Immature natural killer cell (primary cell): ENCODE results near the gene SLC35G3. TPM values are rescaled to one million over a fixed set of nuclear protein-coding genes. Genes with fewer than 3 reads are reported as not detected.
A peak's percentile ranks its signal among the peaks of the same experiment; 100 is the strongest.
"Not testable (repeated sequence)": the region's sequence is repeated elsewhere in the genome, so short reads cannot be mapped to it uniquely, and the experiment has no call there.

Experiments
- DNase-seq, 3 donors: peaks; one replicate each; pipeline ENCODE4 v3.0.0; 2022; ENCODE audit warnings: mixed read lengths in 1 of 3
- H3K27ac Mint-ChIP-seq, 6 donors: one replicate each; pipeline ENCODE4 v1.8.0; 2020; ENCODE audit warnings: mixed read lengths in 6 of 6, mild to moderate bottlenecking in 5 of 6, inconsistent platforms in 4 of 6, moderate library complexity in 3 of 6
- H3K27me3 Mint-ChIP-seq, 3 donors: one replicate each; pipeline ENCODE4 v1.8.0; 2020 to 2021; ENCODE audit warnings: low read depth in 3 of 3, mild to moderate bottlenecking in 3 of 3, mixed read lengths in 3 of 3, moderate library complexity in 3 of 3, inconsistent platforms in 1 of 3
- H3K36me3 Mint-ChIP-seq, 3 donors: one replicate each; pipeline ENCODE4 v1.8.0; 2020; ENCODE audit warnings: mixed read lengths in 3 of 3, inconsistent platforms in 2 of 3, mild to moderate bottlenecking in 2 of 3
- H3K4me1 Mint-ChIP-seq, 2 donors: one replicate each; pipeline ENCODE4 v1.8.0; 2020; ENCODE audit warnings: inconsistent platforms in 2 of 2, mild to moderate bottlenecking in 2 of 2, mixed read lengths in 2 of 2, moderate library complexity in 1 of 2
- H3K4me3 Mint-ChIP-seq, 5 donors: one replicate each; pipeline ENCODE4 v1.8.0; 2020; ENCODE audit warnings: mild to moderate bottlenecking in 5 of 5, mixed read lengths in 5 of 5, inconsistent platforms in 3 of 5, moderate library complexity in 3 of 5
- H3K9me3 Mint-ChIP-seq, 6 donors: one replicate each; pipeline ENCODE4 v1.8.0; 2020; ENCODE audit warnings: mild to moderate bottlenecking in 6 of 6, mixed read lengths in 6 of 6, inconsistent platforms in 4 of 6, moderate library complexity in 3 of 6
- polyA plus RNA-seq, 3 donors: library from polyadenylated mRNA; unstranded; fragments of 300-500 nt; fragmentation: Illumina TruSeq; gene quantifications; one replicate each; pipeline ENCODE4 v1.2.3, GENCODE V29; 2021

The SLC35G3 gene
- polyA plus RNA-seq, 3 donors from 2014 or later: not detected

GRCh38 chr17:35154196-35155165 lies 39.7 kb downstream of the SLC35G3 start:
- H3K4me3 Mint-ChIP-seq: no peak overlapping the region
- no peaks in the 10 kb centered on the region for H3K36me3 Mint-ChIP-seq
- H3K4me1 Mint-ChIP-seq: peaks cover 4 to 8% of the 10 kb centered on the region in 2 donors
- H3K9me3 Mint-ChIP-seq: no peaks in the 10 kb centered on the region
- H3K27me3 Mint-ChIP-seq: peaks cover 0 to 3% (median 1%) of the 10 kb centered on the region in 3 donors
- H3K27ac Mint-ChIP-seq: no peak overlapping the region
- no peak for DNase-seq

GRCh38 chr17:35152421-35153140 lies 41.6 kb downstream of the SLC35G3 start:
- no peak for DNase-seq
- H3K27ac Mint-ChIP-seq: no peak overlapping the region
- no peaks in the 10 kb centered on the region for H3K4me1 Mint-ChIP-seq
- H3K9me3 Mint-ChIP-seq: no peaks in the 10 kb centered on the region
- H3K4me3 Mint-ChIP-seq: no peak overlapping the region
- H3K27me3 Mint-ChIP-seq: peaks cover 2 to 3% (median 3%) of the 10 kb centered on the region in 3 donors
- H3K36me3 Mint-ChIP-seq: no peaks in the 10 kb centered on the region

- H3K27ac Mint-ChIP-seq, H3K4me1 Mint-ChIP-seq, H3K9me3 Mint-ChIP-seq, H3K36me3 Mint-ChIP-seq, H3K27me3 Mint-ChIP-seq, H3K4me3 Mint-ChIP-seq: not testable (repeated sequence)
- peak in 1 of 3 donors; percentile 39 for DNase-seq
Measured at GRCh38 chr17:35151080-35151479, 43.1 kb downstream of the SLC35G3 start.

- Mint-ChIP-seq H3K36me3 (no peaks in the 10 kb centered on the region), H3K27me3 (peaks cover 2 to 3% (median 3%) of the 10 kb centered on the region in 3 donors), H3K27ac (no peak overlapping the region), H3K4me3 (no peak overlapping the region), H3K4me1 (no peaks in the 10 kb centered on the region), H3K9me3 (no peaks in the 10 kb centered on the region)
- no peak for DNase-seq
Measured at GRCh38 chr17:35149941-35150340, 44.3 kb downstream of the SLC35G3 start.

GRCh38 chr17:35148144-35148543 lies 46.0 kb downstream of the SLC35G3 start:
- Mint-ChIP-seq H3K4me1 (peaks cover 2 to 7% of the 10 kb centered on the region in 2 donors), H3K9me3 (no peaks in the 10 kb centered on the region), H3K27ac (no peak overlapping the region), H3K27me3 (peaks cover 3 to 5% (median 4%) of the 10 kb centered on the region in 3 donors), H3K4me3 (no peak overlapping the region), H3K36me3 (no peaks in the 10 kb centered on the region)
- DNase-seq: no peak

- no peaks in the 10 kb centered on the region for H3K9me3 Mint-ChIP-seq
- H3K27me3 Mint-ChIP-seq: peaks cover 3 to 5% (median 4%) of the 10 kb centered on the region in 3 donors
- no peak within 1 kb of the TSS for H3K27ac Mint-ChIP-seq
- peaks cover 3 to 8% of the 10 kb centered on the region in 2 donors for H3K4me1 Mint-ChIP-seq
- no peaks in the 10 kb centered on the region for H3K36me3 Mint-ChIP-seq
- DNase-seq: no peak
- H3K4me3 Mint-ChIP-seq: no peak within 1 kb of the TSS
Measured at GRCh38 chr17:35147375-35147905, 46.8 kb downstream of the SLC35G3 start, which contains the start of gene UNC45B. UNC45B (plus strand) TSS chr17:35147817; CDS start chr17:35148264, 447 bp downstream.

- Mint-ChIP-seq H3K4me3 (no peak overlapping the region), H3K4me1 (peaks cover 10 to 18% of the 10 kb centered on the region in 2 donors), H3K9me3 (no peaks in the 10 kb centered on the region), H3K36me3 (no peaks in the 10 kb centered on the region), H3K27me3 (peaks cover 3 to 8% (median 8%) of the 10 kb centered on the region in 3 donors), H3K27ac (no peak overlapping the region)
- no peak for DNase-seq
Measured at GRCh38 chr17:35146214-35146833, 47.9 kb downstream of the SLC35G3 start.

GRCh38 chr17:35144840-35145239 lies 49.4 kb downstream of the SLC35G3 start:
- Mint-ChIP-seq H3K27me3 (peaks cover 0 to 8% (median 8%) of the 10 kb centered on the region in 3 donors), H3K27ac (no peak overlapping the region), H3K4me3 (no peak overlapping the region), H3K4me1 (peaks cover 17 to 25% of the 10 kb centered on the region in 2 donors), H3K9me3 (no peaks in the 10 kb centered on the region), H3K36me3 (no peaks in the 10 kb centered on the region)
- DNase-seq: no peak

Other genes starting within 250 kb of the SLC35G3 start
- 1 to 10 TPM in 2 of 3 donors, not detected in 1; 1.4 to 2.7 TPM for gene CCT6B, start 232.9 kb downstream of the SLC35G3 start, polyA plus RNA-seq
- 10 to 100 TPM; 12.2 to 29.4 (median 18.1) TPM for gene ZNF830, start 232.9 kb downstream of the SLC35G3 start, polyA plus RNA-seq
- 10 to 100 TPM in 2 of 3 donors, 1 to 10 TPM in 1; 8.6 to 24.5 (median 13.4) TPM for gene LIG3, start 213.9 kb downstream of the SLC35G3 start, polyA plus RNA-seq
- gene RFFL, start 130.7 kb downstream of the SLC35G3 start, polyA plus RNA-seq: 10 to 100 TPM; 24.0 to 45.4 (median 34.0) TPM
- gene RAD51D, start 74.5 kb downstream of the SLC35G3 start, polyA plus RNA-seq: 10 to 100 TPM; 11.0 to 17.8 (median 13.8) TPM
- gene FNDC8, start 72.8 kb downstream of the SLC35G3 start, polyA plus RNA-seq: not detected
- 1 to 10 TPM; 2.1 to 4.7 (median 3.3) TPM for gene NLE1, start 52.1 kb downstream of the SLC35G3 start, polyA plus RNA-seq
- 1 to 10 TPM in 1 of 3 donors, under 1 TPM in 1, not detected in 1; 0.41 to 1.0 TPM for gene UNC45B, start 46.6 kb downstream of the SLC35G3 start, polyA plus RNA-seq
- 100 to 1,000 TPM in 1 of 3 donors, 10 to 100 TPM in 2; 38.5 to 156 (median 84.2) TPM for gene SLFN5, start 48.7 kb upstream of the SLC35G3 start, polyA plus RNA-seq
- gene SLFN11, start 179.2 kb upstream of the SLC35G3 start, polyA plus RNA-seq: 10 to 100 TPM in 1 of 3 donors, 1 to 10 TPM in 2; 1.8 to 12.6 (median 7.0) TPM
- 10 to 100 TPM in 1 of 3 donors, 1 to 10 TPM in 1, under 1 TPM in 1; 0.44 to 10.5 (median 6.3) TPM for gene SLFN12, start 238.1 kb upstream of the SLC35G3 start, polyA plus RNA-seq